Mammary epithelial cell (primary cell): ENCODE results near the gene DCDC2B.

ENCODE experiments used
- CTCF ChIP-seq, 2 donors: IDR thresholded peaks in 1 of 2; conservative IDR thresholded peaks in 1 of 2; 2 replicates each; pipeline ENCODE4 v1.5.1; 2011 to 2012; ENCODE audit warnings: inconsistent platforms in 2 of 2, low read length in 2 of 2, mild to moderate bottlenecking in 2 of 2, control low read depth in 1 of 2, low read depth in 1 of 2; ENCODE audit not compliant: insufficient read depth in 1 of 2; ENCODE audit errors: extremely low read depth in 1 of 2
- EZH2 ChIP-seq: IDR thresholded peaks from 2 replicates; pipeline ENCODE4 v1.6.1; 2012; ENCODE audit warnings: low read length, inconsistent platforms, borderline replicate concordance

DNA sequence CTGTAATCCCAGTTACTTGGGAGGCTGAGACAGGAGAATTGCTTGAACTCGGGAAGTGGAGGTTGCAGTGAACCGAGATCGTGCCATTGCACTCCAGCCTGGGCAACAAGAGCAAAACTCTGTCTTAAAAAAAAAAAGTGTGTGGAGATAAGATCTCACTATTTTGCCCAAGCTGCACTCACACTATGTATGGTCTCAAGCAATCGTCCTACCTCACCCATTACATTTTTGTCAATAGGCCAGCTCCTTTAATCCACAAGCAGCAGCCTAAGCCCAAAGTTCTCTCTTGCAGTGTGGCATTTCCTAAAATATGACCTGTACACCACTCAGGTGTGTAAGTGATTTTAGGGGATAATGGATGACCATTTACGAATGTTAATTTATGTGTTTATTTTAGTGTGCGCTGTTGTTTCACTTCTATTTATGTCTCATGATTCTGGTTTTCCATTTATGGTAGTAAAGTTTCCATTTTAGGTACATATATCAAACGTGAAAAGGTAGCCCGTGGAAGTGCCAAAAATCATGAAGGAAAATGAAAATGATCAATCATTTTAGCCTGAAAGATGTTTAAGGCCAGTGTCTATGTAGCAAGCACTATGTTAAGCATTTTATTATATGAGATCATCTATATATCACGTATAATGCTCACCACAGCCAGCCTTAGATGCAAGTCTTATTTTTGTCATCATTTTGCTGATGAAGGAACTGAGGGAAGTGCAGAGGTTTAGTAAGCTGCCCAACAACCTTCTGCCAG lies 47.8 kb downstream of the DCDC2B start:
- no peak for TF ChIP-seq CTCF (conservative IDR thresholded peaks at IDR 0.05 in 1 of 2, IDR thresholded peaks at IDR 0.05 in 1 of 2; ENCODE audit: extremely low read depth in 1 of 2, insufficient read depth in 1 of 2, low read depth in 1 of 2, low read length in 2 of 2)
- no peak for TF ChIP-seq EZH2
